ENCODE results near the gene RAB11FIP2. TPM values are rescaled to one million over a fixed set of nuclear protein-coding genes. Genes with fewer than 3 reads are reported as not detected.

RAB11FIP2 gene
- total and polyA plus RNA-seq, 2 of the 4 experiments (the other 2 are of a cell fraction) = 3.6 to 16.1 TPM

GRCh38 chr10:118092209-118092608 lies 45.5 kb upstream of the RAB11FIP2 start:
- Histone ChIP-seq H4K5ac (ENCODE audit: low read depth, low read length) (no peak overlapping the region), H2AFZ (replicated peaks; ENCODE audit: low read length, poor library complexity) (no peak overlapping the region), H2BK120ac (ENCODE audit: low read depth, low read length) (no peak overlapping the region), H2AK9ac (replicated peaks; ENCODE audit: low read depth, low read length, poor library complexity) (no peak overlapping the region), H3K27ac (ENCODE audit: insufficient read depth, low read length) (no peak overlapping the region), H3K56ac (ENCODE audit: extremely low read depth, insufficient read depth, low read length) (no peak overlapping the region), H3K9ac (ENCODE audit: low read depth, low read length) (no peak overlapping the region), H3K9me1 (ENCODE audit: insufficient read depth, low read length) (no peaks in the 10 kb centered on the region), H4K91ac (ENCODE audit: insufficient read depth, low read depth, low read length) (no peak overlapping the region), H3K79me1 (ENCODE audit: low read depth in 1 of 2, low read length in 2 of 2) (no peaks in the 10 kb centered on the region), H3K14ac (replicated peaks; ENCODE audit: low read depth, low read length) (no peak overlapping the region), H3K4me1 (ENCODE audit: control insufficient read depth, insufficient read depth, low read length) (no peaks in the 10 kb centered on the region), H3K9me3 (ENCODE audit: control insufficient read depth, insufficient read depth, low read length) (no peaks in the 10 kb centered on the region), H3K27me3 (ENCODE audit: control insufficient read depth, insufficient read depth, low read length) (no peaks in the 10 kb centered on the region), H4K20me1 (ENCODE audit: insufficient read depth, low read length) (no peaks in the 10 kb centered on the region), H3K36me3 (ENCODE audit: control insufficient read depth, insufficient read depth, low read length) (no peaks in the 10 kb centered on the region), H2BK15ac (ENCODE audit: low read depth, low read length) (no peak overlapping the region), H3K18ac (ENCODE audit: low read depth, low read length) (no peak overlapping the region), H3K4me3 (ENCODE audit: insufficient read depth, low read depth, low read length) (no peak overlapping the region), H3K4ac (ENCODE audit: low read depth, low read length) (no peak overlapping the region), H4K8ac (ENCODE audit: low read depth in 2 of 2, low read length in 2 of 2) (no peak overlapping the region), H3K4me2 (ENCODE audit: low read depth, low read length) (no peak overlapping the region), H2BK5ac (ENCODE audit: low read depth, low read length, poor library complexity, severe bottlenecking) (no peak overlapping the region), H2AK5ac (ENCODE audit: low read depth, low read length) (no peak overlapping the region), H2BK20ac (ENCODE audit: low read depth, low read length) (no peak overlapping the region), H3K23ac (ENCODE audit: low read depth, low read length) (no peak overlapping the region)
- intact Hi-C loops (cut with micrococcal nuclease) = no loop called here
- DNase-seq (no peak), ATAC-seq (ENCODE audit: low read depth) (no peak)
- WGBS, 2 experiments (ENCODE audit: extremely low coverage in 2 of 2, insufficient read length in 1 of 2) = no CpG with 5 or more reads among the region's 1 CpG
- no TSS peak for BruUV-seq (replicated peaks)
- POLR2A ChIA-PET (ENCODE audit: unreplicated experiment) = no interaction called here
- in situ Hi-C loops (cut with MboI; ENCODE audit: low sequenced_read_pairs) = no loop called here
- CTCF ChIA-PET = no interaction called here
- TF ChIP-seq BHLHE40 (IDR thresholded peaks at IDR 0.05; ENCODE audit: low read depth, low read length) (no peak), MXI1 (IDR thresholded peaks at IDR 0.05; ENCODE audit: borderline replicate concordance, low read depth, low read length) (no peak), FOS (IDR thresholded peaks at IDR 0.05; ENCODE audit: low read depth, low read length) (no peak), CHD1 (IDR thresholded peaks at IDR 0.05; ENCODE audit: low read depth, low read length) (no peak), MAZ (IDR thresholded peaks at IDR 0.05; ENCODE audit: borderline replicate concordance, low read depth, low read length) (no peak), SMC3 (IDR thresholded peaks at IDR 0.05; ENCODE audit: low read depth, low read length) (no peak), RFX5 (IDR thresholded peaks at IDR 0.05; ENCODE audit: low read depth, low read length) (no peak), CEBPB (IDR thresholded peaks at IDR 0.05; ENCODE audit: low read depth, low read length) (no peak), RCOR1 (IDR thresholded peaks at IDR 0.05; ENCODE audit: insufficient replicate concordance, low read length) (no peak), NFE2L2 (IDR thresholded peaks at IDR 0.05; ENCODE audit: low read depth, low read length) (no peak), RAD21 (IDR thresholded peaks at IDR 0.05; ENCODE audit: low read length) (no peak), CTCF (conservative IDR thresholded peaks at IDR 0.05; ENCODE audit: low read depth, low read length) (no peak), POLR2A (IDR thresholded peaks at IDR 0.05; ENCODE audit: low read depth, low read length) (no peak), MAFK (IDR thresholded peaks at IDR 0.05; ENCODE audit: low read depth, low read length) (no peak)
- TF ChIP-seq, protein P1, sequence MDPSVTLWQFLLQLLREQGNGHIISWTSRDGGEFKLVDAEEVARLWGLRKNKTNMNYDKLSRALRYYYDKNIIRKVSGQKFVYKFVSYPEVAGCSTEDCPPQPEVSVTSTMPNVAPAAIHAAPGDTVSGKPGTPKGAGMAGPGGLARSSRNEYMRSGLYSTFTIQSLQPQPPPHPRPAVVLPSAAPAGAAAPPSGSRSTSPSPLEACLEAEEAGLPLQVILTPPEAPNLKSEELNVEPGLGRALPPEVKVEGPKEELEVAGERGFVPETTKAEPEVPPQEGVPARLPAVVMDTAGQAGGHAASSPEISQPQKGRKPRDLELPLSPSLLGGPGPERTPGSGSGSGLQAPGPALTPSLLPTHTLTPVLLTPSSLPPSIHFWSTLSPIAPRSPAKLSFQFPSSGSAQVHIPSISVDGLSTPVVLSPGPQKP (IDR thresholded peaks at IDR 0.05; ENCODE audit: borderline replicate concordance, low read depth, low read length) = no peak
- TF ChIP-seq, protein P2, sequence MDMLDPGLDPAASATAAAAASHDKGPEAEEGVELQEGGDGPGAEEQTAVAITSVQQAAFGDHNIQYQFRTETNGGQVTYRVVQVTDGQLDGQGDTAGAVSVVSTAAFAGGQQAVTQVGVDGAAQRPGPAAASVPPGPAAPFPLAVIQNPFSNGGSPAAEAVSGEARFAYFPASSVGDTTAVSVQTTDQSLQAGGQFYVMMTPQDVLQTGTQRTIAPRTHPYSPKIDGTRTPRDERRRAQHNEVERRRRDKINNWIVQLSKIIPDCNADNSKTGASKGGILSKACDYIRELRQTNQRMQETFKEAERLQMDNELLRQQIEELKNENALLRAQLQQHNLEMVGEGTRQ (IDR thresholded peaks at IDR 0.05; ENCODE audit: low read depth, low read length) = no peak
- dilution Hi-C loops (cut with HindIII; ENCODE audit: low sequenced_read_pairs, unreplicated experiment) = no loop called here
